NCI-H526 (cell line): ENCODE measurements around the gene MPIG6B.
A peak's percentile ranks its signal among the peaks of the same experiment; 100 is the strongest.

ENCODE experiments used
- DNase-seq, 2 experiments: peaks; one replicate each; lab custom pipeline; 2025; lab: John Stamatoyannopoulos, UW

MPIG6B gene, protein sequence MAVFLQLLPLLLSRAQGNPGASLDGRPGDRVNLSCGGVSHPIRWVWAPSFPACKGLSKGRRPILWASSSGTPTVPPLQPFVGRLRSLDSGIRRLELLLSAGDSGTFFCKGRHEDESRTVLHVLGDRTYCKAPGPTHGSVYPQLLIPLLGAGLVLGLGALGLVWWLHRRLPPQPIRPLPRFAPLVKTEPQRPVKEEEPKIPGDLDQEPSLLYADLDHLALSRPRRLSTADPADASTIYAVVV

DNA sequence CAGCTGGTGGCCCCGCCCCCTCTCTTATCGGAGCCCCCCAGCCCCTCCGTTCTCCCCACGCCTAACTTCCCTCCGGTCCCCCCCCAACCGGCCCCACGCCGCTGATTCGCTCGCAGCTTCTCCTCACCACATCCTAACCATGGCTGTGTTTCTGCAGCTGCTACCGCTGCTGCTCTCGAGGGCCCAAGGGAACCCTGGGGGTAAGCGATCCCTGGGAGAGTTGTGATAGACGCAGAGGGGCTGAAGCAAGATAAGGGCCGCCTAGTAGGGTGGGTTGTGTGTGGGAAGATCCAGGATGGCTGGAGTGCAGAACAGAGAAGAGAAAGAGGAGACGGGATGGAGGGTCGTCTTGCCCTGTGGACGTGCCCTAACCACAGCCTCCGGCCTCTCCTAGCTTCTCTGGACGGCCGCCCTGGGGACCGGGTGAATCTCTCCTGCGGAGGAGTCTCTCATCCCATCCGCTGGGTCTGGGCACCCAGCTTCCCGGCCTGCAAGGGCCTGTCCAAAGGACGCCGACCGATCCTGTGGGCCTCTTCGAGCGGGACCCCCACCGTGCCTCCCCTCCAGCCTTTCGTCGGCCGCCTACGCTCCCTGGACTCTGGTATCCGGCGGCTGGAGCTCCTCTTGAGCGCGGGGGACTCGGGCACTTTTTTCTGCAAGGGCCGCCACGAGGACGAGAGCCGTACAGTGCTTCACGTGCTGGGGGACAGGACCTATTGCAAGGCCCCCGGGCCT lies at the start of gene MPIG6B:
Gene MPIG6B (plus strand): TSS at position 129 of the 735 bp plus-strand sequence. CDS start 11 bp downstream, at position 140.
- DNase-seq: no peak

DNA sequence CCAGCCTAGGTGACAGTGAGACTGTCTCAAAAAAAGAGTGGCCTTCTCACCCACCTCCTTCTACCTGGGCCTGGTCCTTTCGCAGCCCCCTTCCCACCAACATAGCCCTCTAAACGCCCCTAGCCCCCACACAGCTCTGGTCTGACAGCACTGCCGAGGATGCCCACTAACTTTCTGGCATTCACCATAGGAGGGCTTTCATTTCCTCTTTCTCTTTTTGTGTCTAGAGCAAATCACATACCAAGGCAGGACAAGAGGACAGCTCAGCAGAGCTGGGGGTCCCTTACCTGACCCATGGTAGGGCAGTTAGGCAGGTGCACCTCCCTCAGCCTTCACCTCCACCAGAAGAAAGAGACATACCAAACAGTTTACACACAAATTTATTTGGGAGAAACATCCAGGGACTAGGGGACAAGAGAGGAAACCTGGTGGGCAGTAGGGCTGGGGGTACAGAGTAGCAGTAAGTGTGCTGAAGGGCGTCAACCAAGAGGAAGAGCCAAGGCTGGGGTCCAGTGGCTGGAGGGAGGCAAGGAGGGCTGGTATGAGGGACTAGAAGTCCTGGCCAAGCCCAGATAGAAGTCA lies 46.8 kb upstream of the MPIG6B start:
- DNase-seq: no peak

DNA sequence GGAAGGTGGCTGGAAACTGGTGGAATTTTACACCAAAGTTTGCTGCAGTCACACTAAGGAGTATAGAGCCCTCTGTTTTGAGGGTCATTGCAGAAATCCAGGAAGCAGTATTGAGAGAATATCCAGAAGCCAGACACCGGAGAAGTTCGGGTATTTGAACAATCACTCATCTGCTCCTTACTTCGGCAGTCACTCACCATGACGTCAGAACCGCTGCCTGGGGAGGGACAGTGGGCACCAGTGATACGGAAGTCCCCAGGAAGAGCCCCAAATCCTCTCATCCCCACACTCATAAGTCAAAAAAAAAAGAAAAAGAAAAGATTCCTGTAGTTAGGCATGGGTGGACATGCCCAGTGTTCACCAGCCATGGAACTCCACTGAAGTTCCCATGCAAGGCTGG lies 46.3 kb upstream of the MPIG6B start:
- DNase-seq: no peak

DNA sequence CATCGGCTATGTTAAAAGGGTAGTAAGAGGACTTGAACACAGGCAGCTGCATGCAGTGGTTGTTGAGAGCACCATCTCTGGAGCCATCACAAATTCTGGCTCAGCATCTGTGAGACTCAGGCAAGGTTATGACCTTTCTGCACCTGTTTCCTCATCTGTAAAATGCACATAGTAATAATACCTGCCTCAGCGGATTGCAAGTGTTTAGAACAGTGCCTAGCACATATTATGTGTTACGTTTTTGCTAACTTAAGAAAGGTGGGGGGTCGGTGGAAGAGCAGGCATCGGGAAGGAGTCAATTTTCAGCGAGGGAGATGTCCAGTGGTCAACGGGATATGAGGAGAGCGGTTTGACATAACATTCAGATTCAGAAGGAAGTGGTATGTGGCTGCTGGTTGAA lies 45.2 kb upstream of the MPIG6B start:
- DNase-seq: no peak

DNA sequence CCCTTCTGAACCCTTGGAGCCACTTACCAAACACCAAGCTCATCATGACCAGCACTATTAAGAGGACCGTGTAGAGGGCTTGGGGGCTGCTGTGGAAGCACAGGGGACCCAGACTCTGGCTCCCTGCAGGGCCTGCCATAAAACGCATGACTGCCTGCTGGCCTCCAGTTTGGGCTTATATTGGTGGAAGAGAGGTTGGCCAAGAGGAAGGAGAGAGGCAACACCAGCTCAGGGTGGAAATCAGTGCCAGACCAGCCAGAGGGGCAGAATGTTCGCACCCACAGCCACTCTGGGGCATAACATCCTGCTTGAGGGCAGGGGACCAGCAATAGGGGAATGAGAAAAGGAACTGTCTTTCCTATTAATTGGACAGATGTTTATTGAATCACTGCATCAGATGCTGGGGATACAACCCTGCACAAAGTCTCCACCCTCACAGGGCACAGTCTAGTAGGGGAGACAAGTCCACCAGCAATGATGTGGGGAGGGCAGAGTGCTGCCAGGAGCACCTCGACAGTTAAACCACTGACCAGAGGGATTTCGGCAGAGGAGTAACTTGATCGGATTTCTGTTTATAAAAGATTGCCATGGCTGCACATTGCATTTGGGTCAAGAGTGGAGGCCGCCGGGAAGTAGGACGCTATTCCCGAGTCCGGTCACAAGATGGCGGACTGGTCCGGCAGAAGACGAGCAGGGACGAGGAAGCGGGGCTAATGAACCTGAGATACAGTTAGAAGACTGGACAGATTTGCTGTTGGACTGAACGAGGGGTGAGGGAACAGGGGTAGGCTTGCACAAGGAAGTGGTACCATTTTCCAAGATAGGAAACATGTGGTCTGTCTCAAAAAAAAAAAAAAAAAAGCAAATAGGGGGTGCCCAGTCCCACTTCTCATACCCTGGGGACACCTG lies 42.7 kb upstream of the MPIG6B start, which contains the start of gene LY6G5C:
Gene LY6G5C (minus strand): TSS at position 842 of the 909 bp plus-strand sequence. CDS start 694 bp downstream, at position 148.
- DNase-seq: peak; percentile 78 to 87

DNA sequence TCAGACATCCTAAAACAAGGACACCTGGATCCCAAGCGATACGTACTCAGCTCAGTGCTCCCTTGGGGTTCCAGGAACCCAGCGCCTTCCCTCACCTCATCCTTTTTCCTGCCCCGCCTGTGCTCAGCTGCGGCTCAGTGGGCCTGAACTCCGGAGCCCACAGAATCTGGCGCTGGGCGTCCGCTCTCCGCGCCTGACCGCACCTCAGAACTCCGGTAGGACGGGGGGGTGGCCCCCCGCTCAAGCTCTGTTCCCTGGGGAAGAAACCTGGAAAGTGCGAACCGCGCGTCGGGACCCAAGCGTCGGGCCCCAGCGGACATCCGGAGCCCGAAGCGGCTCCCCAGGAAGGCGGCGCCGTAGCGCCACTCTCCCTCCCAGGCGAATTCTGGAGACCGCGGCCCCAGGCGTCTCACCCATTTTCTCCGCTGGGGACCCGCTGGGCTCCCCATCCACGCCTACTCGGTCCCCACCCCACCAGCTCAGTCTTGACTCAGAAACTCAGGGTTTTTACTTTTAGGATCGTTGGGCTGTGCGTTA lies 42.0 kb upstream of the MPIG6B start:
- peak in 1 of 2 experiments; percentile 77 for DNase-seq

DNA sequence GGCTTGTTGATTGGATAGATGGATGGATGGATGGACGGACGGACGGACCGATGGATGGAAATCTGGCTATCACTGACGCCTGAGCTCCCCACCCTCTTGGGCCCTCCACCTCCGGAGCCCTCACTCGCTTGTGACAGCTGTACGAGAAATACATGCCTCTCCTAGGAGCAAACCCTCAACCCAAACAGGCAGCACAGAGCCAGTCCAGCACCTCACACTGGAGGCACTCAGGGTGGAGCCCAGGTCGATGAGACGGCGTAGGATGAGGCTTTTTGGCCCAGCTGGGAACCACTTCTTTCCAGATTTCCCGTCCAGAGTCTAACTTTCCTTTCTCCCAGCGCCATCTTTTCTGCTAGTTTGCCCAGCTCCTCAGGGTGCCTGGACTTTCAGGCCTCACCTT lies 39.6 kb upstream of the MPIG6B start:
- no peak for DNase-seq

DNA sequence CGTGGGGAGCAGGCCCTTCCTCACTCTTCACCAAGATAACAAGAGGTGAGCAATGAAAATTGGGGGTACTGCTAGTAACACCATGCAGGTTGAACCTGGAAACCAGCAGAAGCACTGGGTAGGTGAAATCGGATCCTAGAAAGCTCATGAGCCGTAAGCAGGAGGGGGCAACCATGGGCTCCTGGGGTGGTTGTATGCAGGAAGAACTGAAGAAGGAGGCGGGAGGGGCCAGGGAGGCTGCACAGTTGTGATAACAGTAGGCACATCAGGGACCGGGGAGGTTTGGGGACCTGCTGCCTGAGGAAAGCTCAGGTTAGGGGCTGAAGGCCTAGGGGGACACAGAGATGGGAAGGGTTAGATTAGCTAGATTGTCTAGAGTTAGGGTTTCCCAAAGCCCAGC lies 36.7 kb upstream of the MPIG6B start:
- DNase-seq: no peak

DNA sequence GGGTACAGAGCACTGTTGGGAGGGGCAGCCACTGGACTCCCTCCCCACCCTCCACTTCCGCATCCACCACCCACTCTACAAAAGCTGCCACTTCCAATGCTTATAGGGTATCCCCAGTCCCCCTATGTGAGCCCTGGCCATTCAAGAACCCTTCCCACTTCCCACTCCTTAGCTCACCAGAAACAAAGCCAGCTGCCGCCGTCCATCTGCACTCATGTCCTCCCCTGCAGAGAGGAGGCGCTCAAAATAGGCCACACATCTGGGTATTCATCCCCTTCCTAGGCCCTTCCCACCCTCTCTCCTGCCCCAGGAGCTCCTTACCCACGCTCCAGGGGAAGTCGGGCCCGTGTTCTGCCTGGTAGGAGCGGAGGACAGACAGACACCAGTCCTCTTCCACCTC lies 35.9 kb upstream of the MPIG6B start:
- no peak for DNase-seq

DNA sequence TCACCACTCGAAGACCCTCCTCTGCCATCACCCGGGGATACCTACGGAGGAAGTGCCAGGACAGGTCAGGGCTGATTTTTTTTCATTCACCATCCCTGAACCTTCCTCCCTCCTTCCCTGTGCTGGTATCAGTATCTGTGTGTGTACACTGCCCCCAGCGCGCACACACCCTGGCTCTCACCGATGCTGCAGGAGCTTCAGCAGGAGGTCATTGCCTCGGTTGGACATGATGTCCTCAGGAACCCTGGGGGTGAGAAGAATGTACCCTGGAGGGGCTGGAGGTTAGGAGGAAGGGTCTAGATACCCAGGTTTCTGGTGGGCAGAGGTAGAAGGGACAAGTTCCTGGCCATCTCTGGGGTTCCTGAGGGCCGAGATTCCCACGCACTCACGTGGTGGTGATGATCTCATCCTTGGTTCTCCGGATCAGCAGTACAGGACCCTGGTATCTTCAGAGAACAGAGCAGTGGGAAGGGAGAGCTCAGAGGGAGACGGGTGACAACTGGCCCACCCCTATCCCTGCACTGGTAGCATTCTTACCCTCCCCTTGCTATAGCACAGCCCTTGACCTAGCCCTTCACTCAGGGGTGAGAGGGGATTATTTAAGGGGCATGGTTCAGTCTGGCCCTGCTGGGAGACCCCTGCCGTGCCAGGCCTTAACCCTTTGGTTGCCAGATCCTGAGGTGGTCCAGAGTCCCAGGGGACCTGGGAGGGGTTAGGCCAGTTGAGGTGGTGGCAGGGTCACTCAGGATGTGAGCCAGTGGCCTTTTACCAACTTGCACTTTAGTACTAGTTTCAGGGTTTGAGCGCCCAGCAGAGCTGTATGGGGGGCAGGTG lies 35.1 kb upstream of the MPIG6B start:
- DNase-seq: no peak

DNA sequence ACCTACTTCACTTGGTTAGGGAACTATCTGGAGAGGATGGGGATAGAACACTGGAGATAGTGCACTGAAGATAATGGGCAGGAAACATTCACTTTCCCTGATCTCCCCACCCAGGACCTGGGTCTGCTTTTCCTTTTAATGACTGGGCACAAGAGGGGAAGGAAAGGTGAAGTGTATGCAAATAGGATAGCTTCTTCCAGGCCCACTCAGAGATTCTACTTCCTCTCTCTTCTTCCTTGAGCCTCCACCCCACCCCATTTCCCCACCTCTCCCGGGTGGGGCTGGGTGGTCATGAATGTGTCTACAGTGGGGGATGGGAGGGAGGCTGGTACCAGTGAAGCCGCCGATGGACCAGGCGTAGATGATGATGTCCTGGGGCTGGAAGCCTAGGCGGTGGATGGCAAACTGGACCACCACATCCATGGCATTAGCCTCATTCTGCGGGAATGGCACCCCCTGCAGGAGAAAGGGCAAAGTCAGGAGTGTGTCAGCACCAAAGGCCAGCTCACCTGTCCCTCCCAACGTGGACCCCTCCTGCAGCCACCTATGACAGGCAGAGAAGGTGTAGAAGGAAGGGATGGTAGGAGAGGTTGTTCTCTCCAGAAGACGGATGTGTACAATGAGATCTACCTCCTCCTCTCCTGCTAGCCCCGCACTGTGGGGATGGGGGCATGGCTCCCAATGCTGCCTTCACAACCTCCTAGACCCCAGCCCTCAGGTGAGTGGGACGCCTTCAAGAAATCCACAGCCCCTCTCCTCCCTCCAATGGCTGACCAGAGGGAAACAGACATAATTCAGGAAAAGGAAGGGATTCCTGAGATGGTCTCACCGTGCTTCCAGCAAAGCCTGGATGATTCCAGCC lies 33.7 kb upstream of the MPIG6B start:
- peak in 1 of 2 experiments; percentile 16 for DNase-seq

DNA sequence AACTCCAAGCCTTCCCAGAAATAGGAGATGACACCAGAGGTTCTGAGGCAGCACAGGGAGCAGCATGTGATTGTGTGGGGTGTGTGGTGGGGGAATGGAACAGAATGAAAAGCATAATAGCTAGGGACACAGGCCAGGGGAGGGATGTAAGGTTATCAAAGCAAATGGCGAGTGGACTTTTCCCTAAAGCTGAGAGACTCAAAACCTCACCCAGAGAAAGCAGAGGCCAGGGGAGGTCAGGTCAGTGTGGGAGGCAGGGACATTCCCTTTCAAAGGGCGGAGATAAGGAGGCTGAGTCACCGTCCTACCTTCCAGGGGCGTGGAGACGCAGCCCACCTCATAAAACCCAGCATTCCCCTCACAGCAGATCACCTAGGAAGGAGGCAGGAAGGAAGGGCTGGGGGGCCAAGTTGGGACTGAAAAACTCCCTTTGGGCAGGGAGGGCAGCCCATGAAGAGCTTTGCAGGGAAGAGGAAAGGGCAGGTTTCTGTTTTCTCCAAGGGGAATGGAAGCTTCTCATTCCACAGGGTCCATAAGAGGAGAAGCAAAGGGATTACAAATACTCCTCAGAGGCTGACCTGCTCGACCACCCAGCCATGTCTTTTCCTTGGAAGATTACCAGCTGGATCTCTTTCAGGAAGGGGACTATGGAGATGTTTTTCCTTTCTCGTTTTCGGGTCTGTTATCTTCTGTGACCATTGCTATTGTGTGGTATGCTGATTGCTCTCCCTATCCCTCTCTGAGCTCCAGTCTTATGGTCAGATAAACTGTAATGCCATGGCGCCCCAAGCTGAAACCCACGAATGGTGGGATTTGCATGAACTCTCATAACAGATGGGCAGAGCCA lies 32.7 kb upstream of the MPIG6B start:
- DNase-seq: no peak

DNA sequence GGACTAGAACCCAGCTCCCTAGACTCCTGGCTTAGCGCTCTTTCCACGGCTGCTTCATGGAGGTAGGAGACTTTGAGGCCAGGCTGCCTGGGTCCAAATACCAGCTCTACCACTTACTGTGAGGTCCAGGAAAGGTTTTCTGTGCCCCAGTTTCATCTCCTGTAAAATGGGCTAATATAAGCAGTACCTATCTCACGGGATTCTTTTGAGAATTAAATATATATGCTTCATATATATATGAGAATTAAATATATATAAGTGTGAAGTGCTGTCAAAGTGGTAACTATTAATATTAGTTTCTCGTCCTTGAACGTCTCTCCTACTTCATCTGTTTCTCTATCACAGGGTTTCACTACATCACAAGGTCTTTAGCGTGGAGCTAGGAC lies 32.1 kb upstream of the MPIG6B start:
- no peak for DNase-seq

DNA sequence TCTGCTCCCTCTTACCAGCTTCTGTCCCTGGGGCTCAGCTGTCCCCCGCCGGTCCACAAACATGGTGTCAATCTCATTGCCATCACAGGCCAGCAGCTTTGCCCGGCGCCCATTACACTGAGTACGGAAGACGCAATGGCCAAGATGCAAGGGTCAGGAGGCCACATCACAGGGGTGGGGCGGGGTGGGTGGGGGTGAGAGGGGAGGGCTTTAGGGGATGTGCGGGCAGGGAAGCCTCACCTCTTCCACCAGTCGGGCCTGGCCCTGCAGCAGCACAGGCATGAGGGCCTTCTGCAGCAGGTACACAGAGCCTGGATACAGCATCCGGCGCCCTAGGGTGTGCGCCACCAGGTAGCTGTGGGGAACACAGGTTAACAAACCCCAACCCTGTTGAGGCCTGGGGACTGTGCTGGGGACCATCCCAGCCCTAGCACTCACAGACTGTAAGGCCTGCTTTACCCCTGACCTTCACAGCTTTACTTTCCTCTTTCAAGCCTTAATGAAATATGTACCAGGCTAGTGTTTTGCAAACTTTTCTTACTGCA lies 31.5 kb upstream of the MPIG6B start:
- DNase-seq: no peak

DNA sequence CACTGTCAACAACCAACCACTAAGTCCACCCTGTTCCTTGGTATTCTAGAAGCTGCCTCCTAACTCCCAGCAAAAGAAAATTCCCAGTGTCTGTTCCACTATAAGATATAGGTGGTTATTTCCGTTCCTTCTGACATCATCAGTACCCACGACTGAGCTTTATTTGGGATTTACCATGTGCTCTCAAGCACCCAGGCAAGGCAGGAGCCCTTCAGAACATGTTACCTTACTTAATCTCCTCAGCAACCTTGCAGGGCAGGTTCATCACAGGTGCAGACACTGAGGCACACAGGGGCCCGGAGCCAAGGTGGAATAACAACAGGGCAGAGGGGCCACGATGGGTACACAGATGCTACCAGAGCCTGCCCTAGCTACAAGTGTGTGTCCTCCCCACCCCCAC lies 30.8 kb upstream of the MPIG6B start:
- DNase-seq: no peak

DNA sequence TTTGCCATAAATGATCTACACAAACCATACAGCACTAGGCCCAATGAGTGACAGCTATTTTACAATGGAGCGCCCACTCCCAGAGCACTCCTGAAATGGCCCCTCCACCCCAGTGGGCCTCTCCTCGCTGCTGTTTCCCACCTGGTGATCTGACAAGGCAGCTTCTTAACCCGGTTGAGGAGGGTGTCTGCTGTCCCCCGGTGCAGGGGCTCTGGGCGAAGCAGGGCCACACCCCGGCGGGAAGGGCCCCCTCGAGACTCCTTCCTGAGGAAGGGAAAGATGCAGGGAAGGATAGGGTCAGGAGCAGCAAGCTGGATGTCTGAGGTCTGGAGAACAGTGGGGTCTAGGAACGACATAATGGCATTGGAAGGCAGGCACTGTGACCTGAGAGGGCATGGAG lies 30.3 kb upstream of the MPIG6B start:
- DNase-seq: no peak

DNA sequence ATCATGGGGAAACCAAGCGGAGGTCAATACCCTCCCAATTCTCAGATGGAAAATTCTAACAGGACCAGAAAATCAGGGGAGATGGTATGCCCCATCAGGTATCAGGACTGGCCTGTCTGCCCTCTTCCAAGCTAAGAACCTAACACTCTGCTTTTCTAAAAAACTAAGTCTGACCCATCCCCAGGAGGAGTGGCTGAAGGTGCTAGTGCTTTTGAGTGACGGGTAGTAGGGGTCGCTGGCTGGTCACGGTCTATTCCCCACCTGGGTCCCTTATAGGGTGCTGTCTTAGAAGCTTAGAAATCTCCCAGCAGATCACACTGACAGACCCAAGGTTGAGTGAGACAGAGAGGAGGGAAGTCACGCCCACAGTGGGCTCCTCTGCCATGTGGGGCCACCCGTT lies 29.6 kb upstream of the MPIG6B start:
- no peak for DNase-seq

DNA sequence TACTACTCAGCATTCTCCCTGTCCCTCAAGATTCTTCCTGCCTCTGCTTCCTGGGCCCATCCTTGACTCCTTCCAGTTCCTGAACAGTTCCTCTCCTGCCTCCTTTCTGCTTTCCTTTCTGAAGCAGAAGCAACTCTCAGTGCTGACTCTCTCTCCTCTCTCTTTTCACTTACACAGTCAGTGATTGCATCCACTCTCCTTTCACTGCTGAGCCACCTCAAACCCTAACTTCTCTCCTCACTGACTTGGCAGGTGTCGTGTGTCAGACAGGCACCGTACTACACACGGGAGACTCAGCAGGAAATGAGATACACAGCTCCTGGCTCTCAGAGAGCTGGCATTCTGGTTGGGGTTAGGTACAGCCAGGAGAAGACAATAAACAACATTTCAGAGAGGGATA lies 25.6 kb upstream of the MPIG6B start:
- DNase-seq: no peak
